Left lobe of liver (tissue), 2 donors: Measurements from ENCODE around the gene IQSEC1. TPM values are rescaled to one million over a fixed set of nuclear protein-coding genes. Genes with fewer than 3 reads are reported as not detected.

Experiments
- ATAC-seq: fragments of 200-7000 bp; cut with Tn5 transposase; one replicate; pipeline ENCODE4 v1.9.1; 2020; ENCODE audit warnings: mild to moderate bottlenecking, moderate library complexity
- DNase-seq: peaks from one replicate; pipeline ENCODE4 v3.0.0-alpha.2; 2020; ENCODE audit warnings: low spot score
- total RNA-seq: library from RNA; stranded (reverse); gene quantifications from one replicate; pipeline ENCODE4 v1.2.1, GENCODE V29; 2021
- donor health status: DM: no; HTN: no; CAD: no; lungs with moderate emphysema.
- donor health status: DM: no; HTN: yes; CAD: no.

Gene IQSEC1
- total RNA-seq, 1 donor from 2014 or later: 58.7 TPM

DNA sequence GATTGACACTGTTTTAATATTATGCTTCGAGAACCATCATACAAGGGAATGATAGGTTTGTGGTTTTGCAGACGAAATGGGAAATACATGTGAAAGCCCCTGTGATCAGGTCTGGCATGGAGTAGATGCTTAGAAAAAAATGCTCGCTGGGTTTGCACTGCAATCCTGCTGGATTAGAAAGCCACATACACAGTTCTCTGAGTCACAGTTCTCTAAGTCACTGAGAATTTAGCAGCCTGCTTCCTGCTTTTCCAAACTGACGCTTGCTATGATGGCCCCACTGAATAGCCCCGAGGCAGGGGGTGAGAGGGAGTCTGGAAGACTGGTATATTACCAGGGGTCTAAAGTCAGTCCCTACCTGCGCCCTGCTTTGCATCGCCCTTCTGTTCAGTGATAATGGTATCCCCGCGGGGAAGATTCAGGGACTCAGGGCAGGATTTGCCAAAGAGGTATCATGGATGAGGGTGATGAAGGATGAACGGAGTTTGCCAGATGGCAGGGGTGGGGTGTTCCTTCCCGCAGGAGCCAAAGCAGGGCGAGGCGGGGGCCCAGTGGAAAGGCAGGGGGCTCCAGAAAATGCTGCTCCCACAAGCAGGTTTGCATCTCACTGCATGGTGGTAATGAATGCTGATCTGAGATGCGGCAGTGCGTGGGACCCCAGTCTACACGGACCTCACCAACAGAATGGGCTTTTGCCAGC lies 82.3 kb downstream of the IQSEC1 start:
- DNase-seq (no peak), ATAC-seq (no peak)

- DNase-seq: no peak
- ATAC-seq: no peak
These were observed 82.9 kb downstream of the IQSEC1 start for GRCh38 chr3:12990306-12990705.

- DNase-seq: no peak
These were observed 84.3 kb downstream of the IQSEC1 start for GRCh38 chr3:12988728-12989454.

GRCh38 chr3:12987602-12988001 lies 85.6 kb downstream of the IQSEC1 start:
- no peak for ATAC-seq
- no peak for DNase-seq

More at GRCh38 chr3:12988728-12989454, 84.3 kb downstream of the IQSEC1 start:
- no peak for ATAC-seq

GRCh38 chr3:12986986-12987385 lies 86.2 kb downstream of the IQSEC1 start:
- ATAC-seq (no peak), DNase-seq (no peak)

GRCh38 chr3:12986521-12986920 lies 86.7 kb downstream of the IQSEC1 start:
- DNase-seq (no peak), ATAC-seq (no peak)

DNA sequence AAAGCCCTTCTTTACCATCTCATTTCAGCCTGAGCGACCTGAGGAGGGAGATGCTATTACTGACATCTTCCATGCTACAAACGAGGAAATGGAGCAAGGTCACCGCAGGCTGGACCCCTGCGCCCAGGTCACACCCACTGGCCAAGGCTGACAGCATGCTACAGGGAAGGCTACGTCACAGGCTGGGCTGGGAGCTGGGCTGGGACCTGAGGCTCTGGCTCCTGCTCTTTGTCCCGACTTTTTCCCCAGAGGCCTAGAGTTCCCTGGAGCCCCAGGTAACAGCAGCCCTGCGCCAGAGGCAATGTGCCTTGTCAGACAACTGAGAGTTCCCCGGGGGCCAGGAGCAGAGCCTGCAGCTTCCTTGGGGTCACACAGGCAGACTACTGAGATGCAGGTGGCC lies 87.2 kb downstream of the IQSEC1 start:
- DNase-seq (no peak), ATAC-seq (no peak)

- no peak for DNase-seq
- ATAC-seq: no peak
These were observed 88.1 kb downstream of the IQSEC1 start for GRCh38 chr3:12985148-12985547.

DNA sequence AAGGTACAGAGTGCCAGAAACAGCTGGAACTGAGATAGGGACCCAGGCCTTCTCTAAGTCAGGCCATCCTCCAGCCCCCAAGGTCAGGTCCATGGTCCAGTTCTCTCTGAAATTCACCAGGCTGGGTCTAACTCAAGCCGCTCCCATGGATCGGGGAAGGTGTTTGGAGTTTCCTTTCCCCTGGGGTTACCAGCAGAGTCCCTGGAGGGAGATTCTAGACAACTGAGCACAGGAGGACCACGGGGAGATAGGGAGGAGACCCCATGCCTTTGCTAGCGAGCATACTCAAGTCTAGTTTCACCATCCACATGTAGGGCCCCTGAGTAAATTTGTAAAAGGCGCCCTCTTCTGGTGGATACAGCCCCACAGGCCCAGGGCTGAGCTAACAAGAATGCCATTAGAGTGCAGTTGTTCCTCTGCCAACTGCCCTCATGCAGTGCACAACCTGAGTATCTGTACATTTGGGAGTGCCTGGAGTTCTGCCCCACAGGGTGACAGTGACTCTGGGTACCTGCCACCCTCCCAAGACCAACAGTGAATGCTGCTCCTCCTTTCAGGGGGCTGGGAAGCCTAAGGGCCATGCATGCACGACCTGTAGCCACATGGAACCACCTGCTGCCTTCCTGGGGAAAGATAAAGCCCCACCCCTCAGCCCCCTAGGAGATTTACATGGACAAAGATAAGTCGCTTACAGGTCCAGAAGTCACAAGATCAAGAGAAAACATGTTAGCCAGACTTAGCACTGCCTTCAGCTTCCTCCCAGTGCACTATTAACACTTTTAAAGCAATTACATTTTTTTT lies 89.0 kb downstream of the IQSEC1 start:
- ATAC-seq: peak; percentile 97
- DNase-seq: peak; percentile 79

- ATAC-seq: no peak
- DNase-seq: no peak
These were observed 89.9 kb downstream of the IQSEC1 start for GRCh38 chr3:12983319-12983718.

GRCh38 chr3:12982619-12983101 lies 90.6 kb downstream of the IQSEC1 start:
- ATAC-seq (no peak), DNase-seq (no peak)

- ATAC-seq: no peak
- no peak for DNase-seq
These were observed 91.6 kb downstream of the IQSEC1 start for GRCh38 chr3:12981306-12982275.

DNA sequence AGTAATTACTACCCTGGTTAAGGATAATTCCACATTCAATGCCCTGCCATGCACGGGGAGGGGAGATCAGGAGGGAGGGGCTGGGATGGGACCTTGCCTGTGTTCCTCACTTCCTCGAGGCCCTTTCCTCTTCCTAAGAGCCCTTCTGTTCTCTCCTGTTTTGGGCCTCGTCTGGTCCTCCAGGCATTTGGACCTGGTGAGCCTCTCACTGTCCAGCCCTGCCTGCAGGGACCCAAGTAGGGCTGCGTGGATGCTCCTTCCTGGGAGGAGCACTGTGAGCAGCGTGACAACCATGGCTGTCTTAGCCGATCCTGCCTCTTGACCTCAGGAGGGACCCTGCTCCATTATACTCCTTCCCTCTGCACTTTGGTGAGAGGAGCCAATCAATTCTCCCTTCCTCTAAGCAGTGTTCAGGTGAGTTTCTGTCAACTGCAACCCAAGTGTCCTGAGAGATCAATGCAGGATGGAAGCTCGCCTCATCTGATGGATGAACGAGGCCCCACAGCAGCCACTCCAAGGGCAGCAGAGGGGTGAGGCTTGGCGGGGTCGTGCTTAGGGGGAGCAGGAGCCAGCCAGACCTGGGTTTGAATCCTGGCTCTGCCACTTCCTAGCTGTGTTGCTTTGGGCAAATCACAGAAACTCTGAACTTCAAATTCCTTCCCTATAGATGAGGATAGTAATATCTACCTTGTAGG lies 92.5 kb downstream of the IQSEC1 start:
- no peak for DNase-seq
- ATAC-seq: no peak

DNA sequence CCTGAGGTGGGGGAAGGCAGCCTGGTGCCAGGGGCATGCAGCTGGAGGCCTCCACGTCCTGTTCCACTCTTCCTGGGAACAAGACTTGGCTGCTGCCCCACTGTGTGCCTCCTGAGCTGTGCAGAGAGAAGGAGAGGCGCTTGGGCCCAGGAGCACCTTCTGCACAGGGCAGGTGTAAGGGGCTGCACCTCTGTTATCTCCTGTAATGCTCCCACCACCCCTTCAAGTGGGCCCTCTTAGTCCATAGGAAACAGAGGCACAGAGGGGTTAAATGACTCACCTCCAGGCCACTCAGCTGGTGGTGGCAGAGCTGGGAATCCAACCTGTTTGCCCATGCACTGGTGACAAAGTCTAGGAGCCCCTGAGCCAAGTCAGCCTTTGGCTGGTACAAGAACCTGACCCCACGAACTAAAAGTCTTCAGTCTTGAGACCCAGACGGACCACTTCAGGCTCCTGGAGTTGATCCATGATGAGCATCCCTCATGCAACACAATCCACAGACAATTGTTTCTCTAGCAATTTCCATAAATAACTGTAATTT lies 93.2 kb downstream of the IQSEC1 start:
- ATAC-seq (peak; percentile 12), DNase-seq (no peak)

DNA sequence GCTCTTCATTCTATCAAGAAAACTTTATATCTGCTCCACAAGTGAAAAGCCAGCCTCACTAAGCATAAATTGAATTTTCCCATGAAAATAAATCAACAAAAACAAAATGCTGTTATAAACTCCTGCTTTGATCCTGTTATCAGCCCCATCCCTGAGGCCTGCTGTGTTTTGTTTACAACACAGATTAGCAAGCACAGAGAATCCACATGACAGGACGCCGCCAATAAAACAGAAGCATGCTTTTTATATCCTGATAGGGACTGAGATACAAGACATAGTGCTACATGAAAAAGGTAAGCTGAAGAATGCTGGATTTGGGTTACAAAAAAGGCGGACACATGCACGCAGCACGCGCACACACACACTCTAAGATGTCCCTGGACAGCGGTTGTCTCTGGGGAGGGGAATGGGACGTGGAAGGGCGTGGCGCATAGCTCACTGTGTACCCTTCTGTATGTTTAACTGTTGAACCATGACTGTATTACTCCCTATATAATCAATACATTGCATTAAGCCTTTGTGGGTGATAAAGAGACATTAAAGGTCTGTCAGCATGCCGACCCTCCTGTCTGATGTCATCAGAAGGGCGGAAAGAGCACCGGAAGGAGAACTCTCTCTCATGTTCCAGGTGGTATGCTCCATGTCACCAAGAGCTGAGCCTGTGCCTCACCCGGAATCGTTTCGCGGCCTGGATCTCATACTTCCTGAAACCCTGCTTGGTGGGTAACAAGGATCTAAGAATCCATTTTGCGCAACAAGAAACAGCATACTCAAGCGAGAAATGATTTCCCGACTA lies 93.9 kb downstream of the IQSEC1 start:
- no peak for ATAC-seq
- no peak for DNase-seq

DNA sequence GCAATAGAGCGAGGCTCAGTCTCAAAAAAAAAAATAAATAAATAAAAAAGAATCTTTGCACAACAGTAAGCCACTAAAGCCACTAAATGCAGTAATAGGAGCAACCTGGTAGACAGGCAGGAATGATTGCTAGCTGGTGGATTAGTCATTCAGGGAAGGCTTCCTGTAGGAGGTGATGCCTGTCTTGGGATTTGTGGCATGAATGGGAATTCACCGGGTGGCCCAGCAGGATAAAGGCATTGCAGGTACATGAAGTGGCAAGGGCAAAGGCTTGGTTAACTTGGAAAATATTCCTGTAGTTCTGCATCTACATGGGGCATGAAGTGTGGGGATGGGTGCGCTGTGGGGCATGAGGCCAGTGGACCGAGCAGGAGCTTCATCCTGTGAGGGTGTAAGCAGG lies 94.5 kb downstream of the IQSEC1 start:
- ATAC-seq (no peak), DNase-seq (no peak)

- ATAC-seq: peak; percentile 35
- DNase-seq: no peak
These were observed 96.0 kb downstream of the IQSEC1 start for GRCh38 chr3:12977117-12977808.
